Vagina (tissue), 2 donors: ENCODE data around the gene MED12L. TPM values are rescaled to one million over a fixed set of nuclear protein-coding genes. Genes with fewer than 3 reads are reported as not detected.

Experiments used
- DNase-seq, 2 donors: peaks; one replicate each; pipeline ENCODE4 v3.0.0-alpha.2; 2017; ENCODE audit errors: extremely low spot score in 2 of 2
- H3K27ac ChIP-seq: fragments of 200-600 bp; sonication (generic); one replicate; pipeline ENCODE4 v1.5.1; 2019
- H3K27me3 ChIP-seq: fragments of 200-600 bp; sonication (generic); one replicate; pipeline ENCODE4 v1.5.1; 2019
- H3K36me3 ChIP-seq, 2 donors: fragments of 200-600 bp; sonication (generic); one replicate each; pipeline ENCODE4 v1.5.1; 2017 to 2019
- H3K4me1 ChIP-seq: fragments of 200-600 bp; sonication (generic); one replicate; pipeline ENCODE4 v1.5.1; 2019
- H3K4me3 ChIP-seq, 2 donors: fragments of 200-600 bp; sonication (generic); 1 replicate in 1 of 2; 2 replicates in 1 of 2; pipeline ENCODE4 v1.5.1; 2016 to 2019
- H3K9me3 ChIP-seq: fragments of 200-600 bp; sonication (generic); one replicate; pipeline ENCODE4 v1.5.1; 2019
- CTCF ChIP-seq, 3 experiments: fragments of 450-650 bp in 2 of 3; fragments of 200-600 bp in 1 of 3; sonication (generic) in 1 of 3; IDR thresholded peaks; one replicate each; pipeline ENCODE4 v1.5.1; 2017 to 2019; ENCODE audit warnings: antibody characterized with exemption in 3 of 3, mild to moderate bottlenecking in 2 of 3, moderate library complexity in 2 of 3
- POLR2A ChIP-seq, 2 donors: fragments of 450-650 bp; IDR thresholded peaks; one replicate each; pipeline ENCODE4 v1.6.1; 2017; ENCODE audit warnings: antibody characterized with exemption in 2 of 2, mild to moderate bottlenecking in 2 of 2, moderate library complexity in 2 of 2
- POLR2AphosphoS5 ChIP-seq, 2 donors: sonication (generic); formaldehyde crosslinking; IDR thresholded peaks; one replicate each; pipeline ENCODE4 v1.9.0; 2017; ENCODE audit warnings: antibody characterized with exemption in 2 of 2, mild to moderate bottlenecking in 2 of 2, low read depth in 1 of 2; ENCODE audit not compliant: insufficient read depth in 1 of 2
- intact Hi-C: fragments of 100-400 bp; cut with DNase I; formaldehyde crosslinking; loops from one replicate; pipeline ENCODE4 v1.15.1; 2023
- total RNA-seq: library from RNA; depleted of rRNA; stranded (reverse); fragments of >200 nt; gene quantifications from one replicate; pipeline ENCODE4 v1.2.3, GENCODE V29; 2016

MED12L gene
- total RNA-seq, 1 donor from 2014 or later = 1.7 TPM

GRCh38 chr3:151205482-151205881 lies 120.0 kb downstream of the MED12L start:
- no peaks in the 10 kb centered on the region for H3K4me1 ChIP-seq
- no peak overlapping the region for H3K4me3 ChIP-seq
- no peak for DNase-seq
- no peaks in the 10 kb centered on the region for H3K9me3 ChIP-seq
- no peaks in the 10 kb centered on the region for H3K27me3 ChIP-seq
- H3K36me3 ChIP-seq = no peaks in the 10 kb centered on the region
- TF ChIP-seq CTCF (IDR thresholded peaks at IDR 0.05) (no peak), POLR2A (IDR thresholded peaks at IDR 0.05) (no peak), POLR2AphosphoS5 (IDR thresholded peaks at IDR 0.05; ENCODE audit: insufficient read depth in 1 of 2, low read depth in 1 of 2) (no peak)
- intact Hi-C loops = no loop called here
- no peak overlapping the region for H3K27ac ChIP-seq

GRCh38 chr3:151206201-151206600 lies 120.7 kb downstream of the MED12L start:
- no peaks in the 10 kb centered on the region for H3K36me3 ChIP-seq
- H3K4me3 ChIP-seq = no peak overlapping the region
- DNase-seq = no peak
- no peaks in the 10 kb centered on the region for H3K9me3 ChIP-seq
- no peak for TF ChIP-seq CTCF (IDR thresholded peaks at IDR 0.05)
- TF ChIP-seq POLR2AphosphoS5 (IDR thresholded peaks at IDR 0.05; ENCODE audit: insufficient read depth in 1 of 2, low read depth in 1 of 2) = no peak
- TF ChIP-seq POLR2A (IDR thresholded peaks at IDR 0.05) = no peak
- no peaks in the 10 kb centered on the region for H3K4me1 ChIP-seq
- no peak overlapping the region for H3K27ac ChIP-seq
- H3K27me3 ChIP-seq = no peaks in the 10 kb centered on the region
- intact Hi-C loops = no loop called here

- TF ChIP-seq CTCF (IDR thresholded peaks at IDR 0.05) (no peak), POLR2AphosphoS5 (IDR thresholded peaks at IDR 0.05; ENCODE audit: insufficient read depth in 1 of 2, low read depth in 1 of 2) (no peak), POLR2A (IDR thresholded peaks at IDR 0.05) (no peak)
- DNase-seq = no peak
- intact Hi-C loops = no loop called here
Observed at GRCh38 chr3:151209654-151210053, 124.2 kb downstream of the MED12L start.

GRCh38 chr3:151210676-151211381 lies 125.4 kb downstream of the MED12L start:
- H3K27ac ChIP-seq = no peak overlapping the region
- intact Hi-C loops = no loop called here
- H3K4me3 ChIP-seq = no peak overlapping the region
- H3K27me3 ChIP-seq = no peaks in the 10 kb centered on the region
- H3K4me1 ChIP-seq = no peaks in the 10 kb centered on the region
- no peak for DNase-seq
- no peaks in the 10 kb centered on the region for H3K9me3 ChIP-seq
- TF ChIP-seq POLR2AphosphoS5 (IDR thresholded peaks at IDR 0.05; ENCODE audit: insufficient read depth in 1 of 2, low read depth in 1 of 2) (no peak), POLR2A (IDR thresholded peaks at IDR 0.05) (no peak), CTCF (IDR thresholded peaks at IDR 0.05) (no peak)
- peaks cover 0 to 5% of the 10 kb centered on the region in 2 donors for H3K36me3 ChIP-seq

More at GRCh38 chr3:151209654-151210053, 124.2 kb downstream of the MED12L start:
- Histone ChIP-seq H3K27me3 (no peaks in the 10 kb centered on the region), H3K9me3 (no peaks in the 10 kb centered on the region), H3K4me1 (no peaks in the 10 kb centered on the region), H3K4me3 (no peak overlapping the region), H3K27ac (no peak overlapping the region), H3K36me3 (peaks cover 0 to 5% of the 10 kb centered on the region in 2 donors)

GRCh38 chr3:151213151-151213550 lies 127.7 kb downstream of the MED12L start:
- H3K27ac ChIP-seq = no peak overlapping the region
- H3K36me3 ChIP-seq = peaks cover 0 to 5% of the 10 kb centered on the region in 2 donors
- DNase-seq = no peak
- no peaks in the 10 kb centered on the region for H3K4me1 ChIP-seq
- intact Hi-C loops = no loop called here
- TF ChIP-seq POLR2A (IDR thresholded peaks at IDR 0.05) (no peak), POLR2AphosphoS5 (IDR thresholded peaks at IDR 0.05; ENCODE audit: insufficient read depth in 1 of 2, low read depth in 1 of 2) (no peak), CTCF (IDR thresholded peaks at IDR 0.05) (no peak)
- no peaks in the 10 kb centered on the region for H3K27me3 ChIP-seq
- H3K9me3 ChIP-seq = no peaks in the 10 kb centered on the region
- no peak overlapping the region for H3K4me3 ChIP-seq
